Fibroblast of mammary gland (primary cell): Measurements from ENCODE around the gene OSBPL6.

Experiments
- DNase-seq: peaks from one replicate; pipeline ENCODE4 v3.0.0-alpha.2; 2010; ENCODE audit warnings: low read depth
- H3K4me3 ChIP-seq: 2 replicates; pipeline ENCODE4 v1.5.1; 2011; ENCODE audit warnings: low read depth, mild to moderate bottlenecking, low read length, moderate library complexity; ENCODE audit not compliant: control insufficient read depth
- TF ChIP-seq, protein P1 (sequence below): conservative IDR thresholded peaks from 2 replicates; pipeline ENCODE4 v1.5.1; 2011; ENCODE audit warnings: low read depth, low read length, inconsistent platforms; ENCODE audit not compliant: control insufficient read depth, insufficient read depth

OSBPL6 gene

DNA sequence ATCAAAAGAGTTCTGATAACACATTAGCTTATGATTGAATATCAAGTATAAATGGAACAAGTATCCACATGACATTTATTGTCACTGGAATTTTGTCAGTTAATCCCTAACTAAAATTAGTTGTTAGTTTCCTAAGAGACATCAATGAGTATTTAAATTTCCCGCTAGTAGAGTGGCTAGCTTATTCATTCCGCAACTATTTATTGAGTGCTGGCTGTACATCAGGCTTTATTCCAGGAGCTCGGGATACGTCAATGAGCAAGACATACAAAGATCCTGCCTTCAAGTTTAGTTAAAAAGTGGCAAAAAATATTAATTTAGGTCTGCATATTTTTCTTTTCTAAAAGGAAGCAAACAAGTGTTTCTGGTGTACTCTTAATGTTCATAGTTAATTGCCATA is 197.4 kb downstream of the OSBPL6 start:
- DNase-seq = no peak
- H3K4me3 ChIP-seq = no peak overlapping the region
- TF ChIP-seq, protein P1, sequence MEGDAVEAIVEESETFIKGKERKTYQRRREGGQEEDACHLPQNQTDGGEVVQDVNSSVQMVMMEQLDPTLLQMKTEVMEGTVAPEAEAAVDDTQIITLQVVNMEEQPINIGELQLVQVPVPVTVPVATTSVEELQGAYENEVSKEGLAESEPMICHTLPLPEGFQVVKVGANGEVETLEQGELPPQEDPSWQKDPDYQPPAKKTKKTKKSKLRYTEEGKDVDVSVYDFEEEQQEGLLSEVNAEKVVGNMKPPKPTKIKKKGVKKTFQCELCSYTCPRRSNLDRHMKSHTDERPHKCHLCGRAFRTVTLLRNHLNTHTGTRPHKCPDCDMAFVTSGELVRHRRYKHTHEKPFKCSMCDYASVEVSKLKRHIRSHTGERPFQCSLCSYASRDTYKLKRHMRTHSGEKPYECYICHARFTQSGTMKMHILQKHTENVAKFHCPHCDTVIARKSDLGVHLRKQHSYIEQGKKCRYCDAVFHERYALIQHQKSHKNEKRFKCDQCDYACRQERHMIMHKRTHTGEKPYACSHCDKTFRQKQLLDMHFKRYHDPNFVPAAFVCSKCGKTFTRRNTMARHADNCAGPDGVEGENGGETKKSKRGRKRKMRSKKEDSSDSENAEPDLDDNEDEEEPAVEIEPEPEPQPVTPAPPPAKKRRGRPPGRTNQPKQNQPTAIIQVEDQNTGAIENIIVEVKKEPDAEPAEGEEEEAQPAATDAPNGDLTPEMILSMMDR = no peak

DNA sequence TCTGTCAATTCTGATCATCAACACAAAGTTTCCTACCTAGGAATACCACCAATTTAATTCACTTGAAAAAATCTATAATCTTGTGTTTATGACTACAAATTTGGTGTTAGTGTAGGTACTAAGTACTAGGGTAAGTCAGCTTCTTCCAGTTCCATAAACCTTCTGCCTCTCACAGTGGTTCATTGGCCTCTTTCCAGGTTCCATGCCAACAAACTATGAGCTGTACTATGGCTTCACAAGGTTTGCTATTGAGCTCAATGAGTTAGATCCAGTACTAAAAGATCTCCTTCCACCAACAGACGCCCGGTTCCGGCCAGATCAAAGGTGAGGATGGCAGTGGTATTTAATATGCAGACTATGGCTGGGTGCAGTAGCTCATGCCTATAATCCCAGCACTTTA is 197.9 kb downstream of the OSBPL6 start:
- DNase-seq = peak; percentile 60
- TF ChIP-seq, protein P1 = no peak
- H3K4me3 ChIP-seq = no peak overlapping the region

DNA sequence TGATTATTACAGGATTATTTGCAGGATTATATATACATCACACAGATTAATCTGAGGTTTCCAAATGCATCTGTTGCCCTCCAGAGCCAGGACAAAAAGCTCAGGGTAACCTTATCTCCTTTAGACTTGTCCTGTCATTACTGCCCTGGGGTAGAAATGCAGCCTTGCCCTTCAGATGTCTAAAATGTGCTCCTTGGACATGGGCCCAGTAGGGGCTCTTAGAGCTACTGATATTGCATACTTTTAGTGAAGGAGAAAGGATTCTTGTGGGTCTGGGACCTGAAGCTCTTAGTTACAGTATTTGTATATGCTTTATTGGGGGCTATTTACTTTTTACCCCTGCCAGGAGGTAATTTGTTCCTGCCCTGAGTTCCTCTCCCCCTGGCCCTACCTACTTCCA is 200.5 kb downstream of the OSBPL6 start:
- no peak overlapping the region for H3K4me3 ChIP-seq
- no peak for DNase-seq

GRCh38 chr2:178395295-178395694 is 201.0 kb downstream of the OSBPL6 start:
- no peak overlapping the region for H3K4me3 ChIP-seq
- TF ChIP-seq, protein P1 = no peak
- no peak for DNase-seq

More for the DNA sequence above, 200.5 kb downstream of the OSBPL6 start:
- TF ChIP-seq, protein P1 = no peak

GRCh38 chr2:178395941-178396570 is 201.7 kb downstream of the OSBPL6 start:
- TF ChIP-seq, protein P1 = no peak
- no peak for DNase-seq
- no peak overlapping the region for H3K4me3 ChIP-seq

- no peak overlapping the region for H3K4me3 ChIP-seq
- DNase-seq = peak; percentile 64
- TF ChIP-seq, protein P1 = peak; percentile 70
These were observed 202.8 kb downstream of the OSBPL6 start for GRCh38 chr2:178397002-178397605.
